HG03469 (cell line): Measurements from ENCODE around the gene CDIPT.
"Not testable (repeated sequence)": the region's sequence is repeated elsewhere in the genome, so short reads cannot be mapped to it uniquely, and the experiment has no call there.

Source experiments
- ATAC-seq: cut with Tn5 transposase; IDR thresholded peaks from one replicate; pipeline ENCODE4 v1.9.1; 2021; ENCODE audit warnings: mild to moderate bottlenecking, moderate library complexity, moderate number of reproducible peaks; ENCODE audit not compliant: unreplicated experiment

Gene CDIPT

DNA sequence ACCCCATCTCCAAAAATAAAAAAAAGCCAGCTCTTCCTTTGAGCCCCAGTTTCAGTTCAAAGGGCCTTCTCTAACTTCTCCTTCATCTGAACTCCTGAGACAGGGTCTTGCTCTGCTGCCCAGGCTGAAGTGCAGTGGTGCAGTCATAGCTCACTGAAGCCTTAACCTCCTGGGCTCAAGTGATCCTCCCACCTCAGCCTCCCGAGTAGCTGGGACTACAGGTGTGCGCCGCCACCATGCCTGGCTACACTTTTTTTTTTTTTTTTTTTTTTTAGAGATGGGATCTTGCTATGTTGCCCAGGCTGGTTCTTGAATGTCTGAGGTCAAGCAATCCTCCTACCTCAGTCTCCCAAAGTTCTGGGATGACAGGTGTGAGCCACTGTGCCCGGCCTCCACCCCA is 29.8 kb downstream of the CDIPT start:
- not testable (repeated sequence) for ATAC-seq

DNA sequence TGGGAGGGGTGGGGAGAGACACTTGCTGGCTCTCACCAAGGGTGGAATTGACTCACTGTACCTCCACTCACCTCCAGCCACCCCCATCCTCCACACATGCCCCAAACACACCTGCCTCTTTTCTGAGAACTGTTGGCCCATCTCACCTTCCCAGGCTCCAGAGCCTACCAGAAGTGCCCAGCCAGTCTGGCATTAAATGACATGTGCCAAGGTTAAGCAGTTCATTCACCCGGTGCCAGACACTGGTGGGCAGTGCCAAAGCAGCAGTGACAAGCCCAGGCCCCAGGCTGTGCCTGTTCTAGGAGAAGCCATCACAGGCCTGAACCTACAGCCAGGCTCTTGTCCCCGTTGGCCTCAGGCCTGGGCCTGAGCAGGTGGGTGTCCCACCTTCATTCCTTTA is 31.5 kb downstream of the CDIPT start:
- no peak for ATAC-seq

- no peak for ATAC-seq
Observed at GRCh38 chr16:29830774-29831173, 32.3 kb downstream of the CDIPT start.

- no peak for ATAC-seq
Observed at GRCh38 chr16:29826342-29826695, 36.7 kb downstream of the CDIPT start.

DNA sequence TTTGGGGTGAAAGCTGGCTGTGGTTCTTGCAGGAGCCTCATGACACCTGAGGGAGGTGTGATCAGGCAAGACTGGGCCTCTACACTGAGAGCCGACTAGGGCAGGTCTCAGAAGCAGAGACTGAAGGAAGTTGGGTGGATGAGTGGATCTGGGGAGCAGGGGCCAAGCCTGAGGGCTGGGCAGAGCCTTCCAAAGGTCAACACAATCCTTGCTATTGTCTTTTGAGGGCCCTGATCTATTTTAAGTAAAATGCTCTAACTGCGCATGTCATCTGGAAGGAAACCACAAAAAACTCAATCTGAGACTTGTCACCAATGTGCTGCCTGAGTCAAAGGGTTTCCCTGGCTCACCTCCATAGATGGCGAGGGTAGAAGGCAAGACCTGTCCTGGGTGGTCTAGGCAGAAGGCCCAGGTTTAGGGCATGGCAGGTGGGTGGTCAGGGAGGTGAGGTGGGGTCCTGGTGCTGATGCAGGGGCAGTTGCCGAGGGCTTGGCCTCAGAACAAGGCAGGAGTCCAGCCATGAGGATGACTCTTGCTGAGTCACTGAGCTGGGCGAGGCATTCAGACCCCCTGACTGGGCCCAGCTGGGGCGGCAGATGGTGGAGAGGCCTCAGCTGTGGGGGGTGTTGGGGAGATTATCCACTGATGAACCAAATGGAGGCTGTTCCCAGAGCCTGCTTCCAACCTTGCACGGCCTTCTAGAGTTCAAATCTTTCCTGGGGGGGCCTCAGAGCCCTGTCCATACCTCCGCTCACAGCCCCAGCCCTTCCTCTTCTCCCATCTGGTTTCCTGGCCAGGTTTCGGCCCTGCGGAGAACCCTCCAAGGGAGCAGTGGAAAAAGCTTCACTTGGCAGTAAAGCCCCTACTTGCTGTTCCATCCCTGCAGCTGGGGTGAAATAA is 37.6 kb downstream of the CDIPT start:
- ATAC-seq = no peak

- ATAC-seq = no peak
Observed at GRCh38 chr16:29824589-29825144, 38.4 kb downstream of the CDIPT start.

GRCh38 chr16:29821643-29822115 is 41.3 kb downstream of the CDIPT start:
- ATAC-seq = no peak

DNA sequence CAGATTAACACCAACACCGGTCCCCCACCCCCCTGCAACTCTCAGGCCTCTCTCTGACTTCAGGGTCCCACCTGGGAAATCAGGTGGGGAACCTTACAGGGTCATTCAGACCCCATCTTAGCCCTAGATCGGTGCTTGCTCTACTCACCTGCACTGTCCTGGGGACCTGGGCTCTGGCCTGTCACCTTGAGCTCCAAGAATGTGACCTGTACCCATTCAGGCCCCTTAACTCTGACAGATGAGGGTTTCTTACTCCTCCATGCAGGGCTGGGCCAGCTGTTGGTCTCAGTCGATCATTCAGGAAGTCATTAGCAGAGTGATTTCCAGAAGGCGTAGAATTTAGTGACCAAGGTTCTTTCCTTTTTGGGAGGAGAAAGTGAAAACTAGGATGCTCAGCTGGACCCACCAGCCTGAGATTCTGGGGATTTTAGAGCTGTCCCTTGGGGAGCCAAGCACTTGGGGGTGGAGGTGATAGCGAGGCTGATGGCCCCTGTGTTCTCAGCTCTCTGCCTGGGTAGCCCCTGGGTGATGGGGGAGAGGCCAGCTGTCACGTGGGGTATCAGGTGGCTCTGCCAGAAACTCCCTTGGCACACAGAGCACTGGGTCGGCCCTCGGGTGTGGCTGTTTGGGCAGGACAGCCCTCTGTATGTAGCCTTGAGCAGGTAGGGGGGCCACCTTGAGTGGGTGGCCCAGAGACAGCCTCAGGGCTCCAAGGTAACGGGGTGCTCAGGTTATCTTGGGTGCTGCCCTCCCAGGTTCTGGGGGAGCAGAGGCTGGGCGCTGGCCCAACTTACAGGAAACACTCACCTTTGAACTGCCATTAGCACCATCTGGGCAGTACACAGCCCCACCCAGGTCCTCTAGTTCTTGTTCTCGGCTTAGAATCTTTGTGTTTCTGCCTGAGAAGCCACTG is 42.0 kb downstream of the CDIPT start:
- ATAC-seq = no peak

DNA sequence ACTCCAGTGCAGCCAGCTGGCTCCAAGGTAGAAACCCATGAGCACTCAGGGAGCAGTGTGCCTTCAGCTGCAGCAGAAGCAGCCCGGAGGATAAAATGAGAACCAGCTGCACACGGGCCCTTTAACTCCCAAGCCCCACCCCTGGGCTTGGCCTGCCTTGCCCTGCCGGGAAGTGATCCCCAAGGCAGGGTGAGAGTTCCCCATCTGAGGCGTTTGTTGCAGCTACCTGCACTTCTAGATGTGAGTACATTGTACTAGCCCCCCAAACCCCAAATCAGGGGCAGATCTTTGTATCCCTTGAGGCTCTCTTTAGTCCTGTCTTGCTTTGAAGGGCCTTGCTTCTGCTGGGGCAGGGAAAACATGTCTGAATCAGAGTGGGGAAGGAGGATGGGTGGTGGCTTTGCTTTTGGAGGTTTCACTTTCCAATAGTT is 42.7 kb downstream of the CDIPT start, which contains the start of gene MVP:
Gene MVP, plus strand, starts transcription at position 192 of the 431 bp plus-strand sequence. CDS start 10,088 bp downstream, outside the sequence.
- no peak for ATAC-seq

GRCh38 chr16:29819506-29819905 is 43.5 kb downstream of the CDIPT start:
- no peak for ATAC-seq

- ATAC-seq = no peak
Observed at GRCh38 chr16:29818082-29818481, 44.9 kb downstream of the CDIPT start.

DNA sequence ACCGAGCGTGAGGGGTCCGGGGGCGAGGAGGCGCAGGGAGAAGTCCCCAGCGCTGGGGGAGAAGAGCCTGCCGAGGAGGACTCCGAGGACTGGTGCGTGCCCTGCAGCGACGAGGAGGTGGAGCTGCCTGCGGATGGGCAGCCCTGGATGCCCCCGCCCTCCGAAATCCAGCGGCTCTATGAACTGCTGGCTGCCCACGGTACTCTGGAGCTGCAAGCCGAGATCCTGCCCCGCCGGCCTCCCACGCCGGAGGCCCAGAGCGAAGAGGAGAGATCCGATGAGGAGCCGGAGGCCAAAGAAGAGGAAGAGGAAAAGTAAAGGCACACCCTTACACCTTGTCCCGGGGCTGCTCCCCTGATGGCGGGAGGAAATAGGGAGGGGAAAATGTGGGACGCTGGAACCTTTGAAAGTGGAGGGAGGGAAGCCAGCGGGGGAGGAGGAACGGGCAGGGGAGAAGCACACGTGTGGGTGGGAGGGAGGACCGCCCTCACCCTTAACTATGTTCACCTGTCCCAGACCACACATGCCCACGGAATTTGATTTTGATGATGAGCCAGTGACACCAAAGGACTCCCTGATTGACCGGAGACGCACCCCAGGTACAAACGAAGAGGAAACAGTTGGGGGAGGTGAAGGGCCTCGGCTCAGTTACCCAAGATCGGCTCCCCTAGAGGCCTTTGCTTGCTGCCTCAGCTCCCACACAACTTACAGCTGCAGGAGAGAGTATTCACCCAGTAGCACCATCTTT is 46.2 kb downstream of the CDIPT start:
- ATAC-seq = peak; percentile 2

GRCh38 chr16:29815793-29816693 is 47.0 kb downstream of the CDIPT start, which contains the start of gene PAGR1:
TSS of gene PAGR1 (plus strand) at chr16:29816152. CDS start at chr16:29816526, 374 bp downstream.
- ATAC-seq = peak; percentile 42

DNA sequence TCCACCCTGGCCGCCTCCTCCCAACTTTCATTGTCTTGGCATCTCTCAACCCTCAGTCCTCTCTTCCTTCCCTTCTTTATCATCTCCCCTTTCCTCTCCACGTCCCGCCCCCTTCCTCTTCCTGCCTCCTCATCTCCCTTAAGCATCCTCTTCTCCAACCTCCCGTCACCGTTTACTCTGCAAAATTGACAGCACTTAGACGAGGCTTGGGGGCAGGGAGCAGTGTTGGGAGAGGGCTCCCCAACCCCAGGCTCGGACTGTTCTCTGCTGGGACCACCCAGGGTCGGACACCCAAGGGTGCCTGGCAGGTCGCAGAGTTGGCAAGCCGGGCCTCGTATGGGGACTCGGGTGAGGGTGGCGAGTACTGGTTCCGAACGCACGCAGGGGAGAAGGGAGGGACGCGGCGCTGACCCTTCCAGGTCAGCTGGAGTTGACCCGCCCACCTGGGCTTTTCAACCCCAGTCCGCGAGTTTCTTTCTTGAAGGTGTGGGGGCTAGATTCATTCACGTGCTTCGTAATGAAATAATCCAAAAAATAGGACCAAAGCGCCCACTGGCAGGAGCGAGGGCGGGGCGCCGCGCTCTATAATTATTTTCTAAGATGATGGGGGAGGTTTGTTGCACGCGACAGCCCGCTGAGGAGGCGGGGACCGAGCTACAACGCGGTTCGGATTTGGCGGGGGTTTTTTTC is 47.8 kb downstream of the CDIPT start:
- no peak for ATAC-seq

DNA sequence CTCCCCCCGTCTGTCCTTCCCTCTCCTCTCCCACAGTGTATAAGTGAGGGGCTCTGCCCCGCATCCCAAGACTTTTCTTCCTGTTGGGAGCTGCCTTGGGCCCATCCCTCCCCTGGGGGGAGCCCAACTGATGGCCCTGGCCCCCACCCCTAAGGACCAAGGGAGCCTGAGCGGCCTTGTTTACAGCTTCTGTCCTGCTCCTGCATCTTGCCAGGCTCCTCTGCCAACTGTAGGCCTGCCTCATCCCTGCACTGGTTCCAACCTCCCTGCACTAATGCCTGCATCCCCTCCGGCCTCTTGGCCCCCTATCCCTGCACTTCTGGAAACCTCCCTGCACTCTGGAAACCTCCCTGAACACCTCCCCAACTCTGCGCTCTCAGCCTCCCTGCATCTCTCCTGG is 48.4 kb downstream of the CDIPT start:
- ATAC-seq = no peak

GRCh38 chr16:29813644-29814562 is 49.1 kb downstream of the CDIPT start:
- no peak for ATAC-seq

DNA sequence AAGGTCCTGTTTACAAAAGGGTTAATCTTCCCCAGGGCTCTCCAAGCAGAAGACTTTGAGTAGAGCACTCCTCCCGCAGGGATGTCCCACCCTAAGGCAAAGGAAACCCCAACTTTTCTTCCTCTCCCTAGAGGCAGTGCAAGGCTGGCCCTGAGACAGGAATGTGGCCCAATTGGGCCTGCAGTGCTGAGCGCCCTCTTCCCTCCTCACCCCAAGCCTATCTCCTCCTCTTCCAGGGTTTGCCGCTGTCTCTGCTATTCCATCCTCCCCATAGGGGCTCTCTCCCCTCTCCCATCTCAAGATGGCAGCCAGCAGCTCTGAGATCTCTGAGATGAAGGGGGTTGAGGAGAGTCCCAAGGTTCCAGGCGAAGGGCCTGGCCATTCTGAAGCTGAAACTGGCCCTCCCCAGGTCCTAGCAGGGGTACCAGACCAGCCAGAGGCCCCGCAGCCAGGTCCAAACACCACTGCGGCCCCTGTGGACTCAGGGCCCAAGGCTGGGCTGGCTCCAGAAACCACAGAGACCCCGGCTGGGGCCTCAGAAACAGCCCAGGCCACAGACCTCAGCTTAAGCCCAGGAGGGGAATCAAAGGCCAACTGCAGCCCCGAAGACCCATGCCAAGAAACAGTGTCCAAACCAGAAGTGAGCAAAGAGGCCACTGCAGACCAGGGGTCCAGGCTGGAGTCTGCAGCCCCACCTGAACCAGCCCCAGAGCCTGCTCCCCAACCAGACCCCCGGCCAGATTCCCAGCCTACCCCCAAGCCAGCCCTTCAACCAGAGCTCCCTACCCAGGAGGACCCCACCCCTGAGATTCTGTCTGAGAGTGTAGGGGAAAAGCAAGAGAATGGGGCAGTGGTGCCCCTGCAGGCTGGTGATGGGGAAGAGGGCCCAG is 50.0 kb downstream of the CDIPT start:
- no peak for ATAC-seq
